ENCODE measurements around the gene FAM9B. TPM values are rescaled to one million over a fixed set of nuclear protein-coding genes. Genes with fewer than 3 reads are reported as not detected.

Gene FAM9B
- total and polyA plus RNA-seq, 9 donors = 0.04 to 0.12 (median 0.06) TPM; not detected in 5

DNA sequence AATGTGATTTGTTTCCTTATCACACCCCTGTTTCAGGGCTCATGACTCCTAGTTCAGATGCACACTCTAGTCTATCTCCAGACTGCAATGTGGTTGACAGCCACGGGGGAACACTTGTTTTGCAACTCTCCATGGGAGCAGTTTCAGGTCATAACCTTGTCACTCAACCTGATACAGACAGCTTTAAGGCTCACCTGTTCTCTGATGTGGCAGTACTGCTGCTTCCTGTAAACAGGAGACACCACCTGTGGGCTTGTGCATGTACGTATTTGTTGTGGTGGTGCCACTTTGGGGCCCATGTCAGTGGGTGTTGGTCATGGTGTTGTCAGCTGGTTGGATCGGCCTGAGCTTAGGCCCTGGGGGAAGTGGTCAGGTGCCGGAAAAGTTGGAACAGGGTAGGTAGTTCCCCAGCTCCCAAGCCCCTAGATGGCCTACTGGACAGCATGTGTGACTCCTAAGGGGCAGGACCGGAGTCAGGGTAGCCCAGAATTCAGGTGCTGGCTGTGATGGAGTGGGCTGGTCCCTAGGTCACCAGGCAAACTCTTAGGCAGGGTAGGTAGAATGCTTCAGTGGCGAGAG is 46.2 kb downstream of the FAM9B start:
- H3K27ac ChIP-seq (ENCODE audit: low read length) = no peak overlapping the region
- WGBS (ENCODE audit: insufficient coverage) = 77% methylated on average over 6 of the region's 6 CpGs
- H3K9me3 ChIP-seq (replicated peaks; ENCODE audit: control insufficient read depth, low read depth, low read length) = no peaks in the 10 kb centered on the region
- peaks cover 7% of the 10 kb centered on the region for H3K4me1 ChIP-seq (ENCODE audit: control insufficient read depth, insufficient read depth, low read length)
- H3K4me3 ChIP-seq (ENCODE audit: low read length) = no peak overlapping the region
- H3K36me3 ChIP-seq (ENCODE audit: control insufficient read depth, insufficient read depth, low read length) = no peaks in the 10 kb centered on the region
- DNase-seq = no peak
- peaks cover 15% of the 10 kb centered on the region for H3K27me3 ChIP-seq (ENCODE audit: control insufficient read depth, insufficient read depth, low read length)

DNA sequence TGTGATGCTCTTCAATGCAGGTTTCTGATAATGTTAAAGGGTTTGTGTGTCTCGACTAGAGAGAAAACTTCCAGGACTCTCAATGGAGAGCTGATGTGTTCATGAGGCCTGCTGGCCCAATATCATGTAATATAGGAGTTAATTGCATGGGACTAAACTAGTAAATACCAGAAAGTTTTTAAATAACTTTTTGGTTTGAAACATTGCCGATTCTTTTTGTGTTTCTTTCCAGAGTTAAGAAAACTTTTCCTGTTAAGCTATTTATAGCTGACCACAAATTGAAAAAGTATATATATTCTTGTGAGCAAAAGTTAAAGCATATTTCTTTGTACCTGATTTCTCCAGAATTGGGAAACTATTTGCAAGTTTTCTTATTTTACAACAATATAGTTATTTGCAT is 49.7 kb downstream of the FAM9B start:
- 71% methylated on average over 1 of the region's 2 CpGs for WGBS (ENCODE audit: insufficient coverage)

DNA sequence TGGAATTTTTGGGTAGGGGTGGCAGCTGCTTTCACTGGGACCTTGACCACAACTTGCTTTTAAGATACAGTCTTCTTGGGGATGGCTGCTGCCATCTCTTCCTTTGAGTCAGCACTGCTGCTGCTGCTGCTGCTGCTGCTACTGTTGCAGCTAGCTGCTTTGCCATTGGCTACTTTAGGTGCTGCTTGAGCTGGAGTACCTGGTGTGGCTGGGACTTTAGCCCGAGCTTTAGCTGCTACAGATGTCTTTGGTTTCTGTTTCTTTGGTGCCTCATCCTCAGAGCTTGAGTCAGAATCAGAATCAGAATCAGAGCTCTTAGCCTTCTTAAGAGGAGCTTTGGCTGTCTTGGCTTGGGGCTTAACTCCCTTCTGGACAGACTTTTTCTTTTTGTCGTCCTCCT is 52.2 kb downstream of the FAM9B start:
- WGBS (ENCODE audit: insufficient coverage) = 36% methylated on average over 2 of the region's 2 CpGs
- DNase-seq = no peak
- no peak overlapping the region for H3K4me3 ChIP-seq (ENCODE audit: low read length)
- no peak overlapping the region for H3K27ac ChIP-seq (ENCODE audit: low read length)
- no peaks in the 10 kb centered on the region for H3K4me1 ChIP-seq (ENCODE audit: control insufficient read depth, insufficient read depth, low read length)
- peaks cover 8% of the 10 kb centered on the region for H3K27me3 ChIP-seq (ENCODE audit: control insufficient read depth, insufficient read depth, low read length)
- H3K36me3 ChIP-seq (ENCODE audit: control insufficient read depth, insufficient read depth, low read length) = no peaks in the 10 kb centered on the region
- no peaks in the 10 kb centered on the region for H3K9me3 ChIP-seq (replicated peaks; ENCODE audit: control insufficient read depth, low read depth, low read length)

More for the DNA sequence above, 49.7 kb downstream of the FAM9B start:
- no peak overlapping the region for H3K4me3 ChIP-seq (ENCODE audit: low read length)
- peaks cover 7% of the 10 kb centered on the region for H3K4me1 ChIP-seq (ENCODE audit: control insufficient read depth, insufficient read depth, low read length)
- H3K27me3 ChIP-seq (ENCODE audit: control insufficient read depth, insufficient read depth, low read length) = peaks cover 21% of the 10 kb centered on the region
- DNase-seq = no peak
- H3K9me3 ChIP-seq (replicated peaks; ENCODE audit: control insufficient read depth, low read depth, low read length) = no peaks in the 10 kb centered on the region
- no peaks in the 10 kb centered on the region for H3K36me3 ChIP-seq (ENCODE audit: control insufficient read depth, insufficient read depth, low read length)
- no peak overlapping the region for H3K27ac ChIP-seq (ENCODE audit: low read length)

DNA sequence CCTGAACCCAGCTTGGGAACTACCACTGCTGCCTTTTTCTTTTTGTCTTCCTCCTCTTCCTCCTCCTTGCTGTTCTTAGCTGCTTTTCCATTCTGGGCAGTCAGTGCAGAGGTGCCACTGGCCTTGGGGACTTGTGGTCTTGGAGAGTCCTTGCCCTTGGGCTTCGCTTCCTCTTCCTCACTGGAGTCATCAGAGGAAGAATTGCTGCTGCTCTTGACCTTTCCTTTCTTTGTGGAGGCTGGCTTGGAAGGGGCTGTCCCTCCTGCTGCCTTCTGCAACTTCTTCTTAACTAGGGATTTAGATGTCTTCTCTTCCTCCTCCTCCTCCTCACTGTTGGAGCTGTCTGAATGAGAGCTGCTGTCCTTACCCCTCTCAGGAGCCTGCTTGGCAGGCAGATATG is 53.2 kb downstream of the FAM9B start:
- DNase-seq = no peak
- no peaks in the 10 kb centered on the region for H3K9me3 ChIP-seq (replicated peaks; ENCODE audit: control insufficient read depth, low read depth, low read length)
- no peaks in the 10 kb centered on the region for H3K4me1 ChIP-seq (ENCODE audit: control insufficient read depth, insufficient read depth, low read length)
- no peak overlapping the region for H3K27ac ChIP-seq (ENCODE audit: low read length)
- no CpG with 5 or more reads among the region's 1 CpG for WGBS (ENCODE audit: insufficient coverage)
- no peaks in the 10 kb centered on the region for H3K36me3 ChIP-seq (ENCODE audit: control insufficient read depth, insufficient read depth, low read length)
- H3K4me3 ChIP-seq (ENCODE audit: low read length) = no peak overlapping the region
- H3K27me3 ChIP-seq (ENCODE audit: control insufficient read depth, insufficient read depth, low read length) = peaks cover 8% of the 10 kb centered on the region

Other genes with a start within 250 kb of the FAM9B start
- not detected for gene FAM9A, start 232.7 kb downstream of the FAM9B start, total RNA-seq
- gene FAM9A, start 232.7 kb downstream of the FAM9B start, polyA plus RNA-seq (ENCODE audit: insufficient read depth in 1 of 8, insufficient read length in 8 of 8, low replicate concordance in 1 of 8) = not detected